CD14-positive monocyte (primary cell): ENCODE measurements around the gene ZDHHC9. TPM values are rescaled to one million over a fixed set of nuclear protein-coding genes. Genes with fewer than 3 reads are reported as not detected.

Source experiments
- DNase-seq, 3 donors: peaks; one replicate each; pipeline ENCODE4 v3.0.0-alpha.2; 2011 to 2022
- H2AFZ ChIP-seq: 2 replicates; pipeline ENCODE4 v1.6.0; 2012; ENCODE audit warnings: mild to moderate bottlenecking, low read depth, low read length, inconsistent platforms; ENCODE audit not compliant: insufficient read depth, poor library complexity, severe bottlenecking
- H3K27ac ChIP-seq, 2 donors: 1 replicate in 1 of 2; 2 replicates in 1 of 2; pipeline ENCODE4 v1.5.1; 2012 to 2013; ENCODE audit warnings: low read length in 2 of 2, control low read depth in 1 of 2, inconsistent platforms in 1 of 2, low read depth in 1 of 2, mild to moderate bottlenecking in 1 of 2
- H3K27me3 ChIP-seq, 2 donors: one replicate each; pipeline versions ENCODE4 v1.6.0 to v1.6.1; 2011 to 2013; ENCODE audit warnings: low read length in 2 of 2; ENCODE audit not compliant: control insufficient read depth in 2 of 2, insufficient read depth in 2 of 2
- H3K36me3 ChIP-seq, 2 donors: replicated peaks in 1 of 2; 1 replicate in 1 of 2; 2 replicates in 1 of 2; pipeline versions ENCODE4 v1.5.1 to v1.6.1; 2012 to 2013; ENCODE audit warnings: low read length in 2 of 2, control low read depth in 1 of 2, inconsistent platforms in 1 of 2, mild to moderate bottlenecking in 1 of 2; ENCODE audit not compliant: insufficient read depth in 2 of 2, control insufficient read depth in 1 of 2
- H3K4me1 ChIP-seq, 2 donors: 1 replicate in 1 of 2; 2 replicates in 1 of 2; pipeline versions ENCODE4 v1.5.1 to v1.6.1; 2012 to 2013; ENCODE audit warnings: low read length in 2 of 2, control low read depth in 1 of 2, inconsistent platforms in 1 of 2, mild to moderate bottlenecking in 1 of 2, moderate library complexity in 1 of 2; ENCODE audit not compliant: insufficient read depth in 2 of 2, control insufficient read depth in 1 of 2
- H3K4me2 ChIP-seq: replicated peaks from 2 replicates; pipeline ENCODE3; 2012; ENCODE audit warnings: low read length, moderate library complexity, mild to moderate bottlenecking; ENCODE audit not compliant: poor library complexity, severe bottlenecking; ENCODE audit errors: extremely low read depth
- H3K4me3 ChIP-seq, 3 experiments: fragments of 200-600 bp in 1 of 3; sonication (generic) in 1 of 3; replicated peaks in 1 of 3; 1 replicate in 2 of 3; 2 replicates in 1 of 3; pipeline ENCODE4 v1.5.1; 2011 to 2013; ENCODE audit warnings: low read length in 3 of 3, mild to moderate bottlenecking in 3 of 3, control low read depth in 2 of 3, low read depth in 2 of 3, inconsistent platforms in 1 of 3, moderate library complexity in 1 of 3
- H3K79me2 ChIP-seq: 2 replicates; pipeline ENCODE4 v1.6.0; 2012; ENCODE audit warnings: mild to moderate bottlenecking, control low read depth, inconsistent platforms, low read length, moderate library complexity; ENCODE audit not compliant: insufficient read depth
- H3K9ac ChIP-seq: 2 replicates; pipeline ENCODE4 v1.6.0; 2017; ENCODE audit warnings: low read length, mild to moderate bottlenecking; ENCODE audit not compliant: insufficient read depth, poor library complexity, severe bottlenecking
- H3K9me3 ChIP-seq, 2 donors: replicated peaks in 1 of 2; 1 replicate in 1 of 2; 2 replicates in 1 of 2; pipeline versions ENCODE4 v1.5.1 to v1.6.1; 2012 to 2013; ENCODE audit warnings: low read length in 2 of 2, control low read depth in 1 of 2; ENCODE audit not compliant: control insufficient read depth in 1 of 2, insufficient read depth in 1 of 2
- H4K20me1 ChIP-seq: 2 replicates; pipeline ENCODE4 v1.6.0; 2012; ENCODE audit warnings: mild to moderate bottlenecking, low read length, control low read depth, moderate library complexity; ENCODE audit not compliant: insufficient read depth
- H3K27ac Mint-ChIP-seq, 7 donors: one replicate each; pipeline ENCODE4 v1.8.0; 2020; ENCODE audit warnings: mild to moderate bottlenecking in 7 of 7, mixed read lengths in 7 of 7, moderate library complexity in 6 of 7, inconsistent platforms in 2 of 7
- H3K27me3 Mint-ChIP-seq, 3 donors: one replicate each; pipeline ENCODE4 v1.8.0; 2021 to 2022; ENCODE audit warnings: low read depth in 3 of 3, mild to moderate bottlenecking in 3 of 3, mixed read lengths in 3 of 3, moderate library complexity in 3 of 3, inconsistent platforms in 1 of 3
- H3K36me3 Mint-ChIP-seq, 2 donors: one replicate each; pipeline ENCODE4 v1.8.0; 2020; ENCODE audit warnings: mixed read lengths in 2 of 2, inconsistent platforms in 1 of 2, mild to moderate bottlenecking in 1 of 2
- H3K4me1 Mint-ChIP-seq: one replicate; pipeline ENCODE4 v1.8.0; 2020; ENCODE audit warnings: mild to moderate bottlenecking, mixed read lengths
- H3K4me3 Mint-ChIP-seq, 2 donors: one replicate each; pipeline ENCODE4 v1.8.0; 2020; ENCODE audit warnings: mild to moderate bottlenecking in 2 of 2, mixed read lengths in 2 of 2, moderate library complexity in 1 of 2
- H3K9me3 Mint-ChIP-seq, 7 donors: one replicate each; pipeline ENCODE4 v1.8.0; 2020 to 2022; ENCODE audit warnings: mixed read lengths in 7 of 7, mild to moderate bottlenecking in 6 of 7, moderate library complexity in 6 of 7, inconsistent platforms in 2 of 7
- WGBS: methylation state at CpG from one replicate; pipeline ENCODE4 v1.1.5; 2013; ENCODE audit warnings: missing lambda C conversion rate; ENCODE audit not compliant: insufficient coverage; 5-methylcytosine and 5-hydroxymethylcytosine counted together
- intact Hi-C, 2 donors: fragments of 100-400 bp; cut with micrococcal nuclease; formaldehyde crosslinking; loops; one replicate each; pipeline versions ENCODE4 v1.15.0 to v1.15.1; 2023
- polyA plus RNA-seq, 3 donors: library from polyadenylated mRNA; depleted of rRNA in 1 of 3; unstranded in 2 of 3; stranded (reverse) in 1 of 3; fragments of 300-500 nt in 2 of 3; fragments of >200 nt in 1 of 3; fragmentation: Illumina TruSeq in 2 of 3; gene quantifications; 1 replicate in 2 of 3; 2 replicates in 1 of 3; pipeline ENCODE4 v1.2.3, GENCODE V29; 2012 to 2021
- TF ChIP-seq, protein P1 (sequence below): fragments of 200-600 bp; IDR thresholded peaks from one replicate; pipeline ENCODE4 v1.8.0; 2022; ENCODE audit warnings: antibody characterized with exemption, mild to moderate bottlenecking

Gene ZDHHC9
- polyA plus RNA-seq, 3 donors: 1.5 to 2.8 (median 2.7) TPM

GRCh38 chrX:129761596-129761995, 82.1 kb downstream of the ZDHHC9 start:
- H3K4me1 Mint-ChIP-seq: peaks cover 47% of the 10 kb centered on the region
- Histone ChIP-seq H3K27me3 (no peaks in the 10 kb centered on the region), H3K36me3 (no peaks in the 10 kb centered on the region), H3K79me2 (no peaks in the 10 kb centered on the region), H3K9ac (no peak overlapping the region), H3K4me1 (peaks cover 44 to 49% of the 10 kb centered on the region in 2 donors), H4K20me1 (no peaks in the 10 kb centered on the region), H3K9me3 (no peaks in the 10 kb centered on the region), H3K27ac (no peak overlapping the region), H3K4me3 (no peak overlapping the region), H3K4me2 (no peak overlapping the region), H2AFZ (no peak overlapping the region)
- TF ChIP-seq, protein P1, sequence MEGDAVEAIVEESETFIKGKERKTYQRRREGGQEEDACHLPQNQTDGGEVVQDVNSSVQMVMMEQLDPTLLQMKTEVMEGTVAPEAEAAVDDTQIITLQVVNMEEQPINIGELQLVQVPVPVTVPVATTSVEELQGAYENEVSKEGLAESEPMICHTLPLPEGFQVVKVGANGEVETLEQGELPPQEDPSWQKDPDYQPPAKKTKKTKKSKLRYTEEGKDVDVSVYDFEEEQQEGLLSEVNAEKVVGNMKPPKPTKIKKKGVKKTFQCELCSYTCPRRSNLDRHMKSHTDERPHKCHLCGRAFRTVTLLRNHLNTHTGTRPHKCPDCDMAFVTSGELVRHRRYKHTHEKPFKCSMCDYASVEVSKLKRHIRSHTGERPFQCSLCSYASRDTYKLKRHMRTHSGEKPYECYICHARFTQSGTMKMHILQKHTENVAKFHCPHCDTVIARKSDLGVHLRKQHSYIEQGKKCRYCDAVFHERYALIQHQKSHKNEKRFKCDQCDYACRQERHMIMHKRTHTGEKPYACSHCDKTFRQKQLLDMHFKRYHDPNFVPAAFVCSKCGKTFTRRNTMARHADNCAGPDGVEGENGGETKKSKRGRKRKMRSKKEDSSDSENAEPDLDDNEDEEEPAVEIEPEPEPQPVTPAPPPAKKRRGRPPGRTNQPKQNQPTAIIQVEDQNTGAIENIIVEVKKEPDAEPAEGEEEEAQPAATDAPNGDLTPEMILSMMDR: no peak
- no CpG with 5 or more reads among the region's 4 CpGs for WGBS
- no peaks in the 10 kb centered on the region for H3K36me3 Mint-ChIP-seq
- peak overlapping the region in 1 of 7 donors; percentile 11 for H3K27ac Mint-ChIP-seq
- H3K9me3 Mint-ChIP-seq: peaks cover 0 to 4% (median 0%) of the 10 kb centered on the region in 7 donors
- peaks cover 0 to 12% (median 0%) of the 10 kb centered on the region in 3 donors for H3K27me3 Mint-ChIP-seq
- no peak for DNase-seq
- H3K4me3 Mint-ChIP-seq: no peak overlapping the region
- intact Hi-C loops: no loop called here

DNA sequence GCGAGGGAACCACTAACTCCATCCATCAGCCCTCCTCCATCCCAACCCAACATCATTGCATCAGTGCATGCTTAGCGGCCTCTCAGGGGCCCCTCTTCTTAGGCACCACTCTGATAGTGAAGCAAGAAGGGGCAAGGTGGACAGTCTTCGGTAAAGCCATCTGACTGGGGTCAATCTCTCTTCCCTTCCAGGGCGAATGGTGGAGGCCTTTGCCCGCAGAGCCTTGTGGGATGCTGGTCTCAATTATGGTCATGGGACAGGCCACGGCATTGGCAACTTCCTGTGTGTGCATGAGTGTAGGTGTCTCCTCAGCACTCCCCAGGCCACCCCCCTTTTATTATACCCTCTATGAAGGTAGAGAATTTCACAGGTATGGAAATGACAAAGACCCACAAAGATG, 82.7 kb downstream of the ZDHHC9 start:
- Mint-ChIP-seq H3K9me3 (peaks cover 0 to 4% (median 0%) of the 10 kb centered on the region in 7 donors), H3K27ac (peak overlapping the region in 6 of 7 donors; percentile 93 to 98 (median 96)), H3K4me1 (peaks cover 52% of the 10 kb centered on the region), H3K36me3 (no peaks in the 10 kb centered on the region), H3K27me3 (peaks cover 0 to 12% (median 0%) of the 10 kb centered on the region in 3 donors), H3K4me3 (no peak overlapping the region)
- Histone ChIP-seq H2AFZ (no peak overlapping the region), H3K36me3 (no peaks in the 10 kb centered on the region), H3K4me3 (no peak overlapping the region), H3K27me3 (no peaks in the 10 kb centered on the region), H3K9me3 (no peaks in the 10 kb centered on the region), H3K9ac (no peak overlapping the region), H3K27ac (peak overlapping the region; percentile 90 to 91), H3K4me1 (peaks cover 50 to 55% of the 10 kb centered on the region in 2 donors), H4K20me1 (no peaks in the 10 kb centered on the region), H3K4me2 (no peak overlapping the region), H3K79me2 (no peaks in the 10 kb centered on the region)
- TF ChIP-seq, protein P1: no peak
- intact Hi-C loops: no loop called here
- DNase-seq: no peak
- no CpG with 5 or more reads among the region's 6 CpGs for WGBS
